ACC112 (cell line): ENCODE measurements around the gene SLIT3.
"Not testable (repeated sequence)": the region's sequence is repeated elsewhere in the genome, so short reads cannot be mapped to it uniquely, and the experiment has no call there.

ENCODE experiments used
- H2AFZ ChIP-seq: fragments of 200-600 bp; sonication (generic); one replicate; pipeline ENCODE4 v1.6.0; 2017; ENCODE audit warnings: antibody characterized with exemption, low read length; ENCODE audit not compliant: unreplicated experiment
- H3K27ac ChIP-seq: fragments of 200-600 bp; sonication (generic); 2 replicates; pipeline ENCODE4 v1.5.1; 2014; ENCODE audit warnings: low read depth, mild to moderate bottlenecking, antibody characterized with exemption, low read length, moderate library complexity
- H3K27me3 ChIP-seq: fragments of 200-600 bp; sonication (generic); 2 replicates; pipeline ENCODE4 v1.6.1; 2014; ENCODE audit warnings: mild to moderate bottlenecking, antibody characterized with exemption, low read length, moderate library complexity, mixed read lengths; ENCODE audit not compliant: insufficient read depth
- H3K36me3 ChIP-seq: fragments of 200-600 bp; sonication (generic); 2 replicates; pipeline ENCODE4 v1.6.1; 2016; ENCODE audit warnings: mild to moderate bottlenecking, antibody characterized with exemption, low read length, moderate library complexity, mixed read lengths; ENCODE audit not compliant: insufficient read depth
- H3K4me1 ChIP-seq: fragments of 200-600 bp; sonication (generic); one replicate; pipeline ENCODE4 v1.6.1; 2016; ENCODE audit warnings: low read length, mixed read lengths; ENCODE audit not compliant: insufficient read depth, unreplicated experiment, control insufficient read depth
- H3K4me3 ChIP-seq: fragments of 200-600 bp; sonication (generic); 2 replicates; pipeline ENCODE4 v1.5.1; 2014; ENCODE audit warnings: mild to moderate bottlenecking, low read depth, low read length
- H3K79me2 ChIP-seq: fragments of 200-600 bp; sonication (generic); one replicate; pipeline ENCODE4 v1.6.0; 2016; ENCODE audit warnings: low read length; ENCODE audit not compliant: control insufficient read depth, unreplicated experiment, insufficient read depth

The SLIT3 gene

DNA sequence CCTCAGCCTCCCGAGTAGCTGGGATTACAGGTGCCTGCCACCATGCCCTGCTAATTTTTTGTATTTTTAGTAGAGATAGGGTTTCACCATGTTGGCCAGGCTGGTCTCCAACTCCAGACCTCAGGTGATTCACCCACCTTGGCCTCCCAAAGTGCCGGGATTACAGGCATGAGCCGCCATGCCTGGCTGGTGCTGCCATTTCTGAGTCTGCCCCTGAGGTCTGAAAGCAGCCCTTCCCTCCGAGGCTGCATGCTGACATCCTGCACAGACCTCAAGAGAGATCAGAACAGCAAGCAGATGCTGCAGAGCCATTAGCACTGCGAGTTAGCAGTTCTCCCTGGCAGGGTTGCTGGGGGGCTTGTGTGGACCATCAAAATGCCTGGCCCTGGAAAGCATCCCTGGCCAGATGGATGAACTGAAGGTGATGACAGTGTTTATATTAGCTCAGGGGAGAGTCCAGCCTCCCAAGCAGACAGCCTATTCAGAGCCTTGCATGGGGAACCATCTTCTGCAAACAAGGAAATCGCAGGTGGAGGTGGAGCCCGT is 545.3 kb downstream of the SLIT3 start:
- Histone ChIP-seq H3K4me3 (no peak overlapping the region), H3K36me3 (no peaks in the 10 kb centered on the region), H3K27me3 (no peaks in the 10 kb centered on the region), H3K4me1 (no peaks in the 10 kb centered on the region), H2AFZ (no peak overlapping the region), H3K27ac (no peak overlapping the region), H3K79me2 (no peaks in the 10 kb centered on the region)

GRCh38 chr5:168753691-168754254 is 547.2 kb downstream of the SLIT3 start:
- H2AFZ ChIP-seq, result no peak overlapping the region
- no peaks in the 10 kb centered on the region for H3K27me3 ChIP-seq
- H3K4me1 ChIP-seq, result no peaks in the 10 kb centered on the region
- H3K4me3 ChIP-seq, result no peak overlapping the region
- H3K27ac ChIP-seq, result no peak overlapping the region
- H3K79me2 ChIP-seq, result no peaks in the 10 kb centered on the region
- no peaks in the 10 kb centered on the region for H3K36me3 ChIP-seq

GRCh38 chr5:168752416-168753190 is 548.3 kb downstream of the SLIT3 start:
- Histone ChIP-seq H3K36me3 (no peaks in the 10 kb centered on the region), H3K27me3 (no peaks in the 10 kb centered on the region), H3K4me3 (no peak overlapping the region), H2AFZ (no peak overlapping the region), H3K27ac (no peak overlapping the region), H3K79me2 (no peaks in the 10 kb centered on the region), H3K4me1 (no peaks in the 10 kb centered on the region)

DNA sequence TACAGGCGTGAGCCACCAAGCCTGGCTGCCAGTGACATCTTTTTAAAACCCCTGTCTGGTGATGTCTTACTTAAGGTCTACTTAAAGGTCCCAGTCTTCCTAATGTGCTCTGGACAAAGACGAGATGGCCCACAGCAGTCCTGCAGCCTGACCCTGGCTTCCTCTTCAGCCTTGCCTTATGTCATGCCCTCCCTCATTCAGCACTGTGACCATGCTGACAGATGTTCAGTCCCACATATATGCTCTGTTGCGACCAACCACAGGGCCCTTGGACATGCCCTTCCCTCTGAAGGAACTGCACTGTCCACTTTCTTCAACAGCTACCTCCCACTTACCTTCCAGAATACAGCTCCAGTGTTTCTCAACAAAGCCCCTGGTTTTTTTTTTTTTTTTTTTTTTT is 548.9 kb downstream of the SLIT3 start:
- Histone ChIP-seq H2AFZ (no peak overlapping the region), H3K4me3 (no peak overlapping the region), H3K4me1 (no peaks in the 10 kb centered on the region), H3K27ac (no peak overlapping the region), H3K36me3 (no peaks in the 10 kb centered on the region), H3K27me3 (no peaks in the 10 kb centered on the region), H3K79me2 (no peaks in the 10 kb centered on the region)

DNA sequence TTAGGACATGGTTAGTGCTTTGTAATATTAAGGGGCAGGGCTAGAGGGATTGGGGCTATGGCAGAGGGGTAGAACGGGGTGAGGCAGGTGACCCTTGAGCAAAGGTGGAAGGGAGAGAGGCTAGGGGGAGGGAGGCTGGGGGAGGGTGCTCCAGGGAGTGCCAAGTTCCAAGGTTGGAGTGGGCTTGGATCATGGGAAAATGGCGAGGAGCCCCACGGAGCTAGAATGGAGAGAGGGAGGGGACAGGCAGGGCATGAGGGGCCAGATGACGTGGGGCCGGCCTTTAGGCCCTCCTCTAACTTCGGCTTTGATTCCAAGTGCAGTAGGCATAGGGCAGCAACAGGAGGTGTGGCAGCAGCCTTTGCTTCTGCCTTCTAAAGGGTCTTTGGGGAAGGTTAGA is 550.0 kb downstream of the SLIT3 start:
- Histone ChIP-seq H3K27me3 (no peaks in the 10 kb centered on the region), H3K4me3 (no peak overlapping the region), H3K27ac (no peak overlapping the region), H3K79me2 (no peaks in the 10 kb centered on the region), H3K36me3 (no peaks in the 10 kb centered on the region), H2AFZ (no peak overlapping the region), H3K4me1 (no peaks in the 10 kb centered on the region)

- Histone ChIP-seq H2AFZ (no peak overlapping the region), H3K4me1 (no peaks in the 10 kb centered on the region), H3K27me3 (no peaks in the 10 kb centered on the region), H3K36me3 (no peaks in the 10 kb centered on the region), H3K4me3 (no peak overlapping the region), H3K27ac (no peak overlapping the region), H3K79me2 (no peaks in the 10 kb centered on the region)
These were observed 551.4 kb downstream of the SLIT3 start for GRCh38 chr5:168749391-168750100.

GRCh38 chr5:168747987-168748777 is 552.8 kb downstream of the SLIT3 start:
- no peaks in the 10 kb centered on the region for H3K36me3 ChIP-seq
- H3K27ac ChIP-seq, result no peak overlapping the region
- no peaks in the 10 kb centered on the region for H3K4me1 ChIP-seq
- no peaks in the 10 kb centered on the region for H3K79me2 ChIP-seq
- no peak overlapping the region for H2AFZ ChIP-seq
- no peak overlapping the region for H3K4me3 ChIP-seq
- no peaks in the 10 kb centered on the region for H3K27me3 ChIP-seq

GRCh38 chr5:168746893-168747640 is 553.9 kb downstream of the SLIT3 start:
- Histone ChIP-seq H3K4me1 (no peaks in the 10 kb centered on the region), H3K79me2 (no peaks in the 10 kb centered on the region), H2AFZ (no peak overlapping the region), H3K4me3 (no peak overlapping the region), H3K27ac (no peak overlapping the region), H3K27me3 (no peaks in the 10 kb centered on the region), H3K36me3 (no peaks in the 10 kb centered on the region)

GRCh38 chr5:168746126-168746892 is 554.6 kb downstream of the SLIT3 start:
- not testable (repeated sequence) for H3K27ac ChIP-seq, H2AFZ ChIP-seq, H3K4me1 ChIP-seq, H3K4me3 ChIP-seq, H3K36me3 ChIP-seq, H3K79me2 ChIP-seq, H3K27me3 ChIP-seq
